Stimulated activated CD8-positive, alpha-beta memory T cell treated with anti-CD3 and anti-CD28 coated beads, Interleukin-12 subunit alpha, Interleukin-12 subunit beta, amount 100 ng/mL, for 24 hours (primary cell): ENCODE data around the gene ZNF385C.
"Not testable (repeated sequence)": the region's sequence is repeated elsewhere in the genome, so short reads cannot be mapped to it uniquely, and the experiment has no call there.

Source experiments
- DNase-seq: peaks from one replicate; pipeline ENCODE4 v3.0.0-alpha.2; 2020; ENCODE audit errors: extremely low read depth

The ZNF385C gene, protein sequence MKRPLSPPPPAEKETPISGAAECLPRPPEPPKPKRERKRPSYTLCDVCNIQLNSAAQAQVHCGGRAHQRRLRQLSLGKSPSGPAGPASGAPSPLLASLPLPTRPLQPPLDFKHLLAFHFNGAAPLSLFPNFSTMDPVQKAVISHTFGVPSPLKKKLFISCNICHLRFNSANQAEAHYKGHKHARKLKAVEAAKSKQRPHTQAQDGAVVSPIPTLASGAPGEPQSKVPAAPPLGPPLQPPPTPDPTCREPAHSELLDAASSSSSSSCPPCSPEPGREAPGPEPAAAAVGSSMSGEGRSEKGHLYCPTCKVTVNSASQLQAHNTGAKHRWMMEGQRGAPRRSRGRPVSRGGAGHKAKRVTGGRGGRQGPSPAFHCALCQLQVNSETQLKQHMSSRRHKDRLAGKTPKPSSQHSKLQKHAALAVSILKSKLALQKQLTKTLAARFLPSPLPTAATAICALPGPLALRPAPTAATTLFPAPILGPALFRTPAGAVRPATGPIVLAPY

DNA sequence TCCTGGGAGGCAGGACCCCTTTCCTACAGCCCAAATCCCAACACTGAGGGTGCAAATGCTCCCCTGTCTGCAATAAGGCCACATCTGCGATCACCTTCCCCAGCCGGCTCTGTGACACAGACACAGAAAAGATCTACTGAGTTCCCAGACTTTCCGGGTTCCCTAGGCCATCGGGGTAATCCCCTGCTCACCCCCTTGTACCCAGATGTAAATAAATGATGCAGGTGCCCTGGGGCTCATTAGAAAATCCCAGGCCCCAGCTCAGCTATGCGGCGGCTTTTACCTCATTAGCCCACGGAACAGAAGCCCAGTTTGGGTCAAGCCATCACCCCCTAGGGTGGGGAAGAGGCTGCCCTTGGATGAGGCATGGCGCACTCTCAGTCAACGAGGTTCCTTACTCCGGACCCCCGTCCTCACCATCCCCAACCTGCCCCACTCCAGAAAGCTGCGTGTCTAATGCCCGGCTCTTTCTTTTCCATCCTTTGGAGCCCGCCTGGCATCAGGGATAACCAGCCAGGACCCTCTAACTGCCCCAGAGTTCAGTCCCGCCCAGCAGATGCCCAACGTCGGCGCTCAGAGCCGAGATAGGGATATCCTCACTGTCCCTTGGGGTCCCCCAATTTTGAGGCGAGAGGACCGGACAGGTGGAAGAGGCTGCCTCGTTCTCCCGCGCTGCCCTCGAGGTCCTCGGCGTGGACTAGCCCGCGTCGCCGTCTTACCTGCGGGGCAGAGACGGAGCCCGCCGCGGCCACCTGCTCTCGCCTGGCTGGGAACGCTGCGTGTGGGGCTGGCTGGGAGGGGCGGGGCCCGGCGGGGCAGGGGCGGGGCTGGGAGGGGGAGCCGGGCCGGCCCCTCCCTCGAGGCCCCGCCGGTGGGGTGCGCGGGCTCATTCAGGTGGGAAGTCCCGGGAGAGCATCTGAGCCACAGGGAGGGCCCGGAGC, at the start of gene ZNF385C:
Gene ZNF385C, minus strand, starts transcription at position 783 of the 941 bp plus-strand sequence. CDS start 35,417 bp downstream, outside the sequence.
- DNase-seq: no peak

DNA sequence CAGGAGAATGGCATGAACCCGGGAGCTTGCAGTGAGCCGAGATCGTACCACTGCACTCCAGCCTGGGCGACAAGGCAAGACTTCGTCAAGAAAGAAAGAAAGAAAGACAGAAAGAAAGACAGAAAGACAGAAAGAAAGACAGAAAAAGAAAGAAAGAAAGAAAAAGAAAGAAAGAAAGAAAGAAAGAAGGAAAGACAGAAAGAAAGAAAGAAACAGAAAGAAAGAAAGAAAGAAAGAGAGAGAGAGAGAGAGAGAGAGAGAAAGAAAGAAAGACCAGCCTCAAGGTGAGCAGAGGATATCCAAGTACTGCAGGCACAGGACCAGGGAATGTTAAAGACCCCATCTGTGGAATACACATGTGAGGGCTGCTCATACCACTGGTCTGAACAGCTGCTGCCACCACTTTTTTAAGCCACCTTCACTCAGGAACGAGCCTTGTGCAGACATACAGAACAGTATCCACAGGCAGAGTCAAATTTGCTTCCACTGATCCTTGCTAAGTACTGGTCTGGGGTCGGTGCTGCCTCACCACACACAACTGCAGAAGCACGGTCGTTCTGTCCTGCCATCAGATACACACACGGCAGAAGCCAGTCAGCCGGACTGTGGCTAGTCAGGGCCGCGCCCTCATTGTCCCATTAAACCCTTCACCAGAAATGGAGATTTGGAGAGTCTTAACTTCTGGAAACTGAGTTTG, 48.8 kb upstream of the ZNF385C start:
- no peak for DNase-seq

DNA sequence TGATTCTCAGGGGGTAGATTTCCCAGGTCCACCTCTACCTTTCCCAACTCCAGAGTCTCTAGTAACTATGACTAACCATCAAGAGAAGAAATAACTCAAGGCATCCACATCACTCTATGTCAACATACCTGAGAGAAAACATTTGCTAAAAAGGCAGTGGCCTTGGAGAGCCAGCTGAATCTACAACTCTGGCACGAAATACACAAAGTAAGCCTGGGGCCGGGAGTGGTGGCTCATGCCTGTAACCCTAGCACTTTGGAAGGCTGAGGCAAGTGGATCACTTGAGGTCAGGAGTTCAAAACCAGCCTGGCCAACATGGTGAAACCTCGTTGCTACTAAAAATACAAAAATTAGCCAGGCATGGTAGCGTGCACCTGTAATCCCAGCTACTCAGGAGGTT, 44.9 kb upstream of the ZNF385C start:
- not testable (repeated sequence) for DNase-seq

DNA sequence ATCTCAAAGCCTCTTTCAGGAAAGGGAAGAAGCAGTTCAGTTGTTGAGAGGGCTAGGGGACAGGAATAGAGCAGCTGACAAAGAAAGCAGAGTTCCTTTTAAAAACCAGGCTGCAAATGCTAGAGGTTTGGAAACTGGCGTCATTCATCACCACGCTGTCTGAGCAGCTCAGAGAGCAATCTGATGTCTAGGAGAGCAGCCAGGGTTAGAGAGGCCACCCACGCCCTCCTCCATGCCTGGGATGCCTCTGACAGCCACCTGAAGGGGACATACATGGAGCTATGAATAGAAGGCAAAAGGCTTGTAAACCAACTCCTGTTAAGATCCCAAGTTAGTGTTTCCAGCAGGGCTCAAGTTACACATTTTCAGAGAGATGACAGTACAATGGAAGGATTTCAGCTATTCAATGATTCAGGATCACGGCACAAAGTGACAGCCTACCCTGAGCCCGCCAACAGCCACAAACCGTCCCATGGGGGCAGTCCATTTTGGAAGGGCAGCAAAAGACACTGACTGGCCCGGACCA, 44.2 kb upstream of the ZNF385C start:
- DNase-seq: no peak

DNA sequence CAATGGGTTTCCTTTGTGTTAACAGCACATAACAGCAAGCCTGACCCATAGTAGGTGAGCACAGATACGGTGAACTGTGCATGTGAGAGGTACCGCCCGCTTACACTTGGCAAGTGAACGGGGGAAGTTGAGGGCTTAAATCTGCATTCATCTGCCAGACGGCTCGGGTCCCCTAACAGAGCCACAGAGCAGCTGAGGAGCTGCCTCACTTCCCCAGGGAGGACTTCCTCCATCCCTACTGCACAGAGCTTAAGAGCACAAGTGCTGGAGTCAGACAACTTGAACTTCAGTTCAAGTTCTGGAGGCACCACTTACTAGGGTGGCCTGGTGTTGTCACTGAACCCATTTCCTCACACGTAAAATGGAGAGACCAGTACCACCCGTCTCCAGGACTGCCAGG, 43.1 kb upstream of the ZNF385C start:
- no peak for DNase-seq

DNA sequence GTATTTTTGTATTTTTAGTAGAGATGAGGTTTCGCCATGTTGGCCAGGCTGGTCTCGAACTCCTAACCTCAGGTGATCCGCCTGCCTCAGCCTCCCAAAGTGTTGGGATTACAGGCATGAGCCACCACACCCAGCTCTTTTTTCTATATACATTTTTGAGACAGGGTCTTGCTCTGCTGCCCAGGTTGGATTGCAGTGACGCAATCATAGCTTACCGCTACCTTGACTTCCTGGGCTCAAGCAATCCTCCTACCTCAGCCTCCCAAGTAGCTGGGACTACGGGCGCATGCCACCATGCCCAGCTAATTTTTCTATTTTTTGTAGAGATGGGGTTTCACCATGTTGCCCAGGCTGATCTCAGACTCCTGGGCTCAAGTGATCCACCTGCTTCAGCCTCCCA, 42.4 kb upstream of the ZNF385C start:
- not testable (repeated sequence) for DNase-seq

DNA sequence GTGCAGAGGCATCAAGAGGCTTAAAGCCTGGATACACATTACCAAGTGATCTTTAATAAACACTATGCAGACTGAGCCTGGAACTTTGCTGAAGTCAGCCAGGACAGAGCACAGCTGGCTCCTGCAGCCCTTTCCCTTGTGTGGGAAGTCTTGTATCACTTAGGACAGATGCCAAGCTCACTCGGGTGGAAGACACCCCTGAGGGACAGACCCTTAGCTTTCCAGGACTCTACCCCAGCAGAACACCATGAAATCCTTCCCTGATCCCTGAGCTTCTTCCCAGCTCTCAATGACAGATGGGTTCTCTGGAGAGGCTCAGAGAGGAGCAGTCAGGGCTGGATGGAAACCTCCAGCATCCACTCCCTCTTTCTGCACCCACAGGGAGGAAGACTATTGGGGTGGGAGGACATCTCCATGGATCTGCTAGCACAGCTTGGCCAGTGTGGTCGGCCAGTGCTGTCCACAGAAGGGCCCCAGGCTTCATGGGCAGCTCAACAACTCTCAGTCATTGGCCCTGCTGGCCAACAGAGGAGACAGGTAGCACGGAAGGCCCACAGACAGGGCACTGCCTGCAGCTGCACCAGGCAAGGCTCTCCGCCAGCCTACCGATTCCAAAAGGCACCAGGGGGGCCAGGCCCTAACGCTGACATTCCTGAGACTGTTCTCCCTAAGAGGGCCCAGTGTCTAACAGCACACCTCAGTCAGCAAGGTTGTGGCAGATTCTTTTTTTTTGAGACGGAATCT, 40.6 kb upstream of the ZNF385C start:
- no peak for DNase-seq

DNA sequence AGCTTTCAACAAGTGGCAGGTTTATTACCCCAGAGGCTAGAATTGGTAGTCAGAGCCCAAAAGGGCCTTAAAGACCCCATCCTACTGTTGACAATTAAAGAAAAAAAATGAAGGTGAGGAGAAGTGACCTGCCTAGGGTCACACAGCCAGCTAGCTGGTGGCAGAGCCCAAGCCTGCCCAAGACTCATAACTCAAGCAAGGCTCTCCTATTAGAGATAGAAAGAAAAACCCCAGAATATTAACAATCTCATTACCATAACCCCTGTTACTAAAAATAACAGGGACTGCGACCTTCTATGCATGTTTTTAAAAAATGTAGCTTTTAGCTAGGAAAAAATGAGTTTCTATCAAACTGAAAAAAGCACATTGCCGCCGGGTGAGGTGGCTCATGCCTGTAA, 38.4 kb upstream of the ZNF385C start:
- no peak for DNase-seq

DNA sequence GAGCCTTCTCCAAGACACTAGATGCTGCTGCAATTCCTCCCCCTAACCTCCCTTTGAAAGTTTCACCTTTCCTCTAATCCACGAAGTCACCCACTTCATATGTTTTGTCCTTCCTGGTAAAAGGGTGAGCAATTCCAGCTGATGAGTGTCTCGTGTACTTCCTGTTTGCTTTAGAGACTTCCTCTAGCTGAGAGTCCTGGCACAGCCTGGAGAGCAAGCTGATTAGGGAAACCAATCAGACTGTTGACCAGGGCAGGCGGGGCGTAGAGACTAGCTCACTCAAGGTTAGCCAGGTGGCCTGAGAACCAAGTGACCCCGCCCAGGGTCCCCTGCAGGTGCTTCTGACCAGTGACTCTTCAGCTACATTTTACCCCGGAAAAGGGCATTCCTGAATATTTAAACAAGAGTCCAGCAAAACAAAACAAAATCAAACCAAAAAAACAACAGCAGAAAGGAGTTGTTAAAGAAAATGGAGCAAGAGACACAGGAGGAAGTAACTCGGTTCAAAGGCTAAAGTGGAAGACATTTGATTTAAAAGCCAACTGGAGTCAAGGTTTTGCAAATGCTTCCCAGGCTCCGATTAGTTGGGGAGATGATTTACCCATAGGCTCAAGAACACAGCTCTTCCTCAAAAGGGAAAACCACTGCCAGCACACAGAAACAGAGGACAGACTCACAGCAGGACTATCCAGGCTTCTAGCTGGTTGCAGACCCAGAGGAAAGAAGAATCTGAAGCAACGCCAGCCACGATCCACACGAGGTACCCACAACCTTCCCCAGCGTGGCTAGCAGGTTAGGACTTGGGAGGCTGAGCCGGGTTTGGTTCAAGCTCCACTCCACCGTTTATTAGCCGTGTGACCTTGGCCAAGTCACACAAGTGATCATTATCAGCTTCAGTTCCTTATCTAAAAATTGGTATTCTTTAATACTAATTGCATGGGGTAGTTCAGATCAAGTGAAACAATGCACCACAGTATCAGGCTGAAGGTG, 37.7 kb upstream of the ZNF385C start:
- DNase-seq: no peak

DNA sequence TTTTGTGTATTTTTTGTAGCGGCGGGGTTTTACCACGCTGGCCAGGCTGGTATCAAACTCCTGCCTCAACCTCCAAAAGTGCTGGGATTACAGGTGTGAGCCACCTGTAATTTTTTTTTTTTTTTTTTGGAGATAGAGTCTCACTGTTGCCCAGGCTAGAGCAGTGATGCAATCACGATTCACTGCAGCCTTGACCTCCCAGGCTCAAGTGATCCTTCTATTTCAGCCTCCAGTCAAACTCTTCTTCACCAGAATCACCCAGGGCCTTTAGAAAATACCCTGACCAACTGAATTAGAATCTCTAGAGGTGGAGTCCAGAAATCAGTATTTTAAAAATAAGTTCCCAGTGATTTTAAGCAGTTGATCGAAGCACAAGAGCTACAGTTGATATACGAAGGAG, 36.9 kb upstream of the ZNF385C start:
- no peak for DNase-seq

DNA sequence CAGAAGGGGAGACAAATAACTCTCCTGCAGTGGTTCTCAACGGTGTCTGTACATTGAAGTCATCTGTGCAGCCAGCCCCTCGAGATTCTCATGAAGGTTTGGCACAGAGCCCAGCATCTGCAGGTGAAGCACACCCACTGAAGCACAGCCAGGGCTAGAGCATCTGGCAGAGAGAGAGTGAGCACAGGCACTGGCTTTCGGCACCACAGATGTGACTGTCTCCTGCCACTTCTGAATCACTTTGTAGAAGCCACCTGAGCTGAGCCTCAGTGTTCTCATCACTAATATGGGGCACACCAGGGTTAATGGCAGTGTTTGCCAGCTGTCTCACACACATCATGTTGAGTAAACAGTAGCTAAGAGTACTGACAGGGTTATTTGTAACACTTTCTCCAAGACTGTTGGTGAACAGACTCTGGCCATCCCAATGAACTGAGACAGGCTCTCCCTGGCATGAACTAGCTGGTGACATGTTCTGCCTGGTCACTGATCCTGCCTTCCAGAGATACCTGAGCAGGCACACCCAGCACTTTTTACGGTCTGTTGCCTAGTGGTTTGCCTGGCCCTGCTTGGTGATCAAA, 35.3 kb upstream of the ZNF385C start:
- no peak for DNase-seq

DNA sequence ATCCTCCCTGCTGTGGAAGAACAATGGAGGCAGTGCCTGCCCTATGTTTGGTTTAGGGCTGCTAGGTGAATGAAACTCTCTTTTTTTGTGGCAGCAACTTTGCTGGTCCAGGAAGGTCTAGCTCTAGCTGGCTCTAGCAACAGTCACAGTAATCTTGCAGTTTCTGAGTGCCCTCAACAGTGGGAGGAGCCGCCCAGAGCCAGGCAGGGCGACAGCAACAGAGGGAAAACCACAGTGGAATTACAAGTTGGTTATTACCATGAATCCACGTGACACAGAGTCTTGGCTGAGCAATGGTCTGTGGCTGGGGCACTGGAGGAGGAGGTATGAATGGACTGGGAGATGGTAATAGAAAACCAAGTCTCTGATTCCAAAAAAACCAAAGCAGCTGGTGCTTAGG, 34.7 kb upstream of the ZNF385C start:
- no peak for DNase-seq

DNA sequence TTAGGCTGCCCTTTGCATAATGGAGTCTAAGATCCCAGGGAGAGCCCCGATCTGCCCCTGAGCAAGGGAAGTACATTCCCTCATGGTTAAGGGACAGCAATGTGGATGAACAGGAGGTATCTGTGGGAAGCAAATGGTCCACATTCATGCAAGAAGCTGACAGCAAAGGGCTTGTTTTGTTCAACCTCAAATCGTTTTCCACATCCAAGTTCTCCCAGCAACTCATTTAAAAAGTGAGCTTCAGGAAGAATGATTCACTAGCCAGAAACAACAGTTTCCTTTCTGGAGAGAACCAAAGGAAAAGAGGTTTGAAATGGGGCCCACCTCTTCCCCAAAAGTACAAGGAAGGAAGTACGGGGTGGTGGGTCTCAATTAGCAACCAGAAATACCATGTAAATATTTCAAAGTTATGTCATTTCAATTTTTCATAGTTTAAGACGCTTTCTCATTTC, 33.7 kb upstream of the ZNF385C start:
- DNase-seq: no peak

DNA sequence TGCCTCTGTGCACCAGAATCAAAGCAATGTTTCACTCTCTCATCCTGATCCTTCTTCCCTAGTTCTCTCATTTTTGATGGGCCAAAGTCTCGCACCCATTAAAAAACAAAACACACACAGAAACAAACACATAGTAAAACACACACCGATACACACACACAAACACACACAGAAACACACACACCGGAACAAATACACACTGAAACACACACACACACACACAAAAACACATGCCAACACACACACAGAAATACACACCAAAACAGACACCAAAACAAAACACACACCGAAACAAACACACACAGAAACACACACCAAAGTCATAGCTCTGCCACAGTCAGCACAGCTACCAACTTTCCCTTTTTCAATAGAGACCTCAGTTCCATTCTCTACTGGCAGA, 33.0 kb upstream of the ZNF385C start:
- no peak for DNase-seq

DNA sequence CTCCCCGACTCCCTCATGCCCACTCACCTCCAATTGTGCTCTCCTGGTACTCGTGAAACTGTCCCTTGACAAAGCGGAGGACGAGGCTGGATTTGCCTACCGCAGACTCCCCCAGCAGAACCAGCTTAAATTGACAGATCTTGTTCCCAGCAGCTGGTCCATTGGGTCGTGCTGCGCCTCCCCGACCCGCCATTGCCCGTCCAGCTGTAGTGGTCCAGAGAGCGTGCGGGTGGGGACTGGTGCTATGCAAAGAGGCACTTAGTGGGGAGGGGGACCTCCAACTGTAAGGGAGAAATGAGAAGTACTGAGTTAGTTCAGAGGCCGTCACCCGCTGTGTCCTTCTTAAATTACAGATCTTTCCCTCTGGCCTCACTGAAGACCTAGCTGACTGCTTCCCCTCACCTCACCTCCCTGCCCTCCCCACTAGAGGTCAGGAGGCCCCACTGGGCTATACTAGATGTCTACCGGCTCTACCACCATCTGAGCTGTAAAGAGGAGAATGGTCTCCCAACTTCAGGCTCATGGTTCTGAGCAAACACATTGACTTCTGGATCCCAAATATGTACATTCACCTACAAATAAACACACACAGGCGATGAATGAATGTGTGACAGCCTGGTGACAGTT, 32.1 kb upstream of the ZNF385C start:
- no peak for DNase-seq

DNA sequence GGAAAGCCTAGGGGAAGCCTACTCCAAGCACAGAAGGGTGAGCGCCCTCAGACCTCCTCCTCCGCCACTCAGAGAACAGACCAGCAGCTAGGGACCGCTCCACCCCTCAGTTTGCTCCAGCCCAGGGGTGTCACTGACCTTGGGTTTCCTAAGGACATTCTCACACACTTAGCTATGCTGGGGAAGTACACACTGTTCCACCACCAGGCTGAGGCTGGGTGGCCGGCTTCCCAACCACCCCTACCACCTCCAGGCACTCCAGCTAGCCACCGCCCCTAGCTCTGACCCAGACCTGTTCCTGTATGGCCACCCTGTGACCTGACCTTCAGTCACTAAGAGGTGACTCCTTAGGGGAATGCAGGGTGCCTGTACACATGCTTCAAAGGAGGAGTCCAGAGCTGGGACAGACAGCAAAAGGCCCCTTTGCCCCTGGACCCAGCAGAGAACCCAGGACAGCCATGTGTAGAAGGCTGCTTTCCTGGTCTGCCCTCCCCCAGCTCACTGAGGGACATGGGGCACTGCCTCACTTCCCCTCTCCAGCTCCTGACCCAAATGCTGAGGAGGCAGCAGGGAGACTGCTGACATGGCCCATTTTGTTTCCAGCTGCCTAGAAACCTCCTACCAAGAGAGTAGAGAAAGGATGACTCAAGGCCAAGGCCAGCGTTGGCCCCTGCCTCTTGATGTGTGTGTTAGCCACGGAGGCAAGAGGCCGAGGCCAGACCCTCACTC, 31.0 kb upstream of the ZNF385C start:
- DNase-seq: no peak

DNA sequence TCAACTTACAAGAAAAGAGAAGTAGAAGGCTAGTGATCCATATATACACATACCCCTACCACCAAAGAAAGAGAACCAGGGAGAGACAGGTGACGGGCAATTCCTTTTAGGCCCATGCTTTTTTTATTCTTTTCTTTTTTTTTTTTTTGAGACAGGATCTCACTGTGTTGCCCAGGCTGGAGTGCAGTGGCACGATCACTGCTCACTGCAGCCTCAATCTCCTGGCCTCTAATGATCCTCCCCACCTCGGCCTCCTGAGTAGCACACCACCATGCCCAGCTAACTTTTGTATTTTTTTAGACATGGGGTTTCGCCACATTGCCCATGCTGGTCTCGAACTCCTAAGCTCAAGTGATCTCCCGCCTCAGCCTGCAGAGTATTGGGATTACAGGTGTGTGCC, 29.1 kb upstream of the ZNF385C start:
- DNase-seq: no peak

DNA sequence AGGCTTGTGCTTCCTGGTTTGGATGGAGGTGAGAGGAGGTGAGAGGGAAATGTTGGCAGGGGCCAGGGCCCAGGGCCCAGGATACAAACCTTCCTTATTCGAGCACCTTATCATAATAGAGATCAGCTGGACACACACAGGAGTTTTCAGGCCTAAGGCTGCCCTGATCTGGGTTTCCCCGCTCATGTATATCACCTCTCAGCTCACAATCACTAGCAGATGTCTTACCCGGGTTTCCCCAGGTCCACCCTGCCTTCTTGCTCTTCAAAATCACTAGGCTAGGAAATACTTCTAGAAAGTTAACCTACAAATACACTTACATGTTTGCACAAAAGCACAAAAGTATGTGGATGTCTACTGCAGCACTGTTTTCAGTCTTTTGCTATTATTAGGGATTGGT, 28.6 kb upstream of the ZNF385C start:
- no peak for DNase-seq
